ENCODE results near the gene PRR5L.

GRCh38 chr11:36265793-36266628 is 30.1 kb upstream of the PRR5L start:
- no peak for TF ChIP-seq POLR2A (IDR thresholded peaks at IDR 0.05)
- peak in 2 of 3 donors; percentile 74 to 75 for TF ChIP-seq CTCF (IDR thresholded peaks at IDR 0.05)

Data from ovary (tissue), 3 donors.